ENCODE measurements around the gene ODAM. TPM values are rescaled to one million over a fixed set of nuclear protein-coding genes. Genes with fewer than 3 reads are reported as not detected.

Gene ODAM
- total and polyA plus RNA-seq, 2 experiments from 2014 or later = not detected

- no peaks in the 10 kb centered on the region for H3K27me3 ChIP-seq (replicated peaks; ENCODE audit: insufficient read depth)
- no peak overlapping the region for H3K4me2 ChIP-seq (ENCODE audit: unreplicated experiment)
- WGBS, 2 experiments (ENCODE audit: low coverage in 1 of 2, low lambda C conversion rate in 2 of 2, missing lambda C conversion rate in 2 of 2) = 30 to 51% methylated on average over 2 of the region's 2 CpGs
- no peaks in the 10 kb centered on the region for H4K20me1 ChIP-seq (ENCODE audit: insufficient read depth)
- no peaks in the 10 kb centered on the region for H3F3A ChIP-seq (ENCODE audit: insufficient read depth)
- no peaks in the 10 kb centered on the region for H3K9me3 ChIP-seq (ENCODE audit: low read depth)
- H3K9ac ChIP-seq = no peak overlapping the region
- no peak for TF ChIP-seq EZH2 (IDR thresholded peaks at IDR 0.05; ENCODE audit: insufficient read depth, poor library complexity, severe bottlenecking)
- TF ChIP-seq EZH2phosphoT487 (IDR thresholded peaks at IDR 0.05; ENCODE audit: insufficient read depth, low read depth) = no peak
- in situ Hi-C loops (cut with MboI) = no loop called here
- no peaks in the 10 kb centered on the region for H3K79me2 ChIP-seq (ENCODE audit: insufficient read depth)
- no peak overlapping the region for H3K4me3 ChIP-seq
- H3K4me1 ChIP-seq (ENCODE audit: insufficient read depth) = no peaks in the 10 kb centered on the region
- H2AFZ ChIP-seq = no peak overlapping the region
- no peak for DNase-seq
- H3K27ac ChIP-seq = no peak overlapping the region
- no peaks in the 10 kb centered on the region for H3K36me3 ChIP-seq (ENCODE audit: low read depth)
- H3K9me2 ChIP-seq (ENCODE audit: insufficient read depth) = no peaks in the 10 kb centered on the region
These were observed 36.9 kb upstream of the ODAM start for GRCh38 chr4:70158576-70158975.

GRCh38 chr4:70177090-70177489 is 18.4 kb upstream of the ODAM start:
- Histone ChIP-seq H3K36me3 (ENCODE audit: low read depth) (no peaks in the 10 kb centered on the region), H2AFZ (no peak overlapping the region)
- in situ Hi-C loops (cut with MboI) = loop anchor here (25.0 kb wide), 1 partner anchor 490 kb away; no protein-coding TSS in a partner anchor

GRCh38 chr4:70178075-70178660 is 17.4 kb upstream of the ODAM start:
- WGBS, 2 experiments (ENCODE audit: low coverage in 1 of 2, low lambda C conversion rate in 2 of 2, missing lambda C conversion rate in 2 of 2) = 48 to 49% methylated on average over 4 to 5 of the region's 5 CpGs
- Histone ChIP-seq H4K20me1 (ENCODE audit: insufficient read depth) (no peaks in the 10 kb centered on the region), H3K4me1 (ENCODE audit: insufficient read depth) (no peaks in the 10 kb centered on the region), H3K4me3 (no peak overlapping the region), H3K9me3 (ENCODE audit: low read depth) (no peaks in the 10 kb centered on the region), H3K27me3 (replicated peaks; ENCODE audit: insufficient read depth) (no peaks in the 10 kb centered on the region), H3K9ac (no peak overlapping the region), H3K4me2 (ENCODE audit: unreplicated experiment) (no peak overlapping the region), H3K36me3 (ENCODE audit: low read depth) (no peaks in the 10 kb centered on the region), H3F3A (ENCODE audit: insufficient read depth) (no peaks in the 10 kb centered on the region), H3K79me2 (ENCODE audit: insufficient read depth) (no peaks in the 10 kb centered on the region), H3K27ac (no peak overlapping the region), H2AFZ (no peak overlapping the region), H3K9me2 (ENCODE audit: insufficient read depth) (no peaks in the 10 kb centered on the region)
- TF ChIP-seq EZH2 (IDR thresholded peaks at IDR 0.05; ENCODE audit: insufficient read depth, poor library complexity, severe bottlenecking) (no peak), EZH2phosphoT487 (IDR thresholded peaks at IDR 0.05; ENCODE audit: insufficient read depth, low read depth) (no peak)
- no peak for DNase-seq
- in situ Hi-C loops (cut with MboI) = loop anchor here (25.0 kb wide), 1 partner anchor 491 kb away; no protein-coding TSS in a partner anchor

More at GRCh38 chr4:70177090-70177489, 18.4 kb upstream of the ODAM start:
- Histone ChIP-seq H3K27me3 (replicated peaks; ENCODE audit: insufficient read depth) (no peaks in the 10 kb centered on the region), H3K4me1 (ENCODE audit: insufficient read depth) (no peaks in the 10 kb centered on the region), H4K20me1 (ENCODE audit: insufficient read depth) (no peaks in the 10 kb centered on the region), H3K4me2 (ENCODE audit: unreplicated experiment) (no peak overlapping the region), H3K4me3 (no peak overlapping the region), H3K9ac (no peak overlapping the region), H3K27ac (no peak overlapping the region), H3F3A (ENCODE audit: insufficient read depth) (no peaks in the 10 kb centered on the region), H3K9me2 (ENCODE audit: insufficient read depth) (no peaks in the 10 kb centered on the region), H3K9me3 (ENCODE audit: low read depth) (no peaks in the 10 kb centered on the region), H3K79me2 (ENCODE audit: insufficient read depth) (no peaks in the 10 kb centered on the region)
- WGBS, 2 experiments (ENCODE audit: low coverage in 1 of 2, low lambda C conversion rate in 2 of 2, missing lambda C conversion rate in 2 of 2) = 3 to 6% methylated on average over 5 of the region's 5 CpGs
- no peak for DNase-seq
- TF ChIP-seq EZH2phosphoT487 (IDR thresholded peaks at IDR 0.05; ENCODE audit: insufficient read depth, low read depth) = no peak
- no peak for TF ChIP-seq EZH2 (IDR thresholded peaks at IDR 0.05; ENCODE audit: insufficient read depth, poor library complexity, severe bottlenecking)

GRCh38 chr4:70179811-70180210 is 15.7 kb upstream of the ODAM start:
- no peaks in the 10 kb centered on the region for H3F3A ChIP-seq (ENCODE audit: insufficient read depth)
- TF ChIP-seq EZH2 (IDR thresholded peaks at IDR 0.05; ENCODE audit: insufficient read depth, poor library complexity, severe bottlenecking) (no peak), EZH2phosphoT487 (IDR thresholded peaks at IDR 0.05; ENCODE audit: insufficient read depth, low read depth) (no peak)
- no peaks in the 10 kb centered on the region for H3K36me3 ChIP-seq (ENCODE audit: low read depth)
- DNase-seq = no peak
- no peaks in the 10 kb centered on the region for H3K9me3 ChIP-seq (ENCODE audit: low read depth)
- H3K4me1 ChIP-seq (ENCODE audit: insufficient read depth) = no peaks in the 10 kb centered on the region
- no peaks in the 10 kb centered on the region for H3K27me3 ChIP-seq (replicated peaks; ENCODE audit: insufficient read depth)
- H3K9me2 ChIP-seq (ENCODE audit: insufficient read depth) = no peaks in the 10 kb centered on the region
- H3K27ac ChIP-seq = no peak overlapping the region
- no peak overlapping the region for H3K4me3 ChIP-seq
- H2AFZ ChIP-seq = no peak overlapping the region
- H3K79me2 ChIP-seq (ENCODE audit: insufficient read depth) = no peaks in the 10 kb centered on the region
- no peak overlapping the region for H3K9ac ChIP-seq
- 30 to 34% methylated on average over 2 of the region's 2 CpGs for WGBS, 2 experiments (ENCODE audit: low coverage in 1 of 2, low lambda C conversion rate in 2 of 2, missing lambda C conversion rate in 2 of 2)
- H3K4me2 ChIP-seq (ENCODE audit: unreplicated experiment) = no peak overlapping the region
- no peaks in the 10 kb centered on the region for H4K20me1 ChIP-seq (ENCODE audit: insufficient read depth)
- in situ Hi-C loops (cut with MboI) = loop anchor here (25.0 kb wide), 1 partner anchor 493 kb away; no protein-coding TSS in a partner anchor

All from GM23248 (cell line).